CD4-positive, alpha-beta T cell (primary cell): ENCODE measurements around the gene WDSUB1. TPM values are rescaled to one million over a fixed set of nuclear protein-coding genes. Genes with fewer than 3 reads are reported as not detected.

ENCODE experiments used
- ATAC-seq: fragments of 200-7000 bp; cut with Tn5 transposase; one replicate; pipeline ENCODE4 v1.10.0; 2022; ENCODE audit warnings: mild to moderate bottlenecking; ENCODE audit not compliant: poor library complexity
- CTCF ChIA-PET: fragments of 350-600 bp; sonication (Branson Sonifier 250); formaldehyde crosslinking; loops from one replicate; lab custom pipeline; 2021; ENCODE audit warnings: antibody characterized with exemption, inconsistent platforms; lab: Charles Lee
- POLR2A ChIA-PET: fragments of 350-600 bp; sonication (Branson Sonifier 250); formaldehyde crosslinking; loops from one replicate; lab custom pipeline; 2021; ENCODE audit warnings: antibody characterized with exemption, inconsistent platforms; lab: Charles Lee
- DNase-seq, 14 experiments: peaks; one replicate each; pipeline ENCODE4 v3.0.0-alpha.2; 2013 to 2020; ENCODE audit warnings: mixed read lengths in 2 of 14
- H3K27ac ChIP-seq, 2 donors: one replicate each; pipeline versions ENCODE4 v1.5.1 to v1.7.0; 2013; ENCODE audit warnings: low read length in 2 of 2, low read depth in 1 of 2, mild to moderate bottlenecking in 1 of 2
- H3K27me3 ChIP-seq, 2 experiments: 1 replicate in 1 of 2; 2 replicates in 1 of 2; pipeline versions ENCODE4 v1.6.1 to v1.7.0; 2013; ENCODE audit warnings: low read length in 2 of 2, control low read depth in 1 of 2, mild to moderate bottlenecking in 1 of 2, moderate library complexity in 1 of 2; ENCODE audit not compliant: insufficient read depth in 2 of 2, control insufficient read depth in 1 of 2
- H3K36me3 ChIP-seq: one replicate; pipeline ENCODE4 v1.6.1; 2013; ENCODE audit warnings: low read length, control low read depth; ENCODE audit not compliant: insufficient read depth
- H3K4me1 ChIP-seq: one replicate; pipeline ENCODE4 v1.6.1; 2013; ENCODE audit warnings: low read length, control low read depth; ENCODE audit not compliant: insufficient read depth
- H3K4me3 ChIP-seq: one replicate; pipeline ENCODE4 v1.5.1; 2013; ENCODE audit warnings: mild to moderate bottlenecking, low read length, moderate library complexity
- H3K9me3 ChIP-seq, 2 experiments: 1 replicate in 1 of 2; 2 replicates in 1 of 2; pipeline versions ENCODE4 v1.6.1 to v1.7.0; 2013; ENCODE audit warnings: low read length in 2 of 2, mild to moderate bottlenecking in 2 of 2, control low read depth in 1 of 2, moderate library complexity in 1 of 2; ENCODE audit not compliant: control insufficient read depth in 1 of 2, insufficient read depth in 1 of 2
- H3K27ac Mint-ChIP-seq: one replicate; pipeline ENCODE4 v1.8.0; 2020; ENCODE audit warnings: mixed read lengths
- H3K27me3 Mint-ChIP-seq: one replicate; pipeline ENCODE4 v1.8.0; 2021; ENCODE audit warnings: mixed read lengths
- H3K36me3 Mint-ChIP-seq: one replicate; pipeline ENCODE4 v1.8.0; 2021; ENCODE audit warnings: low read depth, mixed read lengths
- H3K4me1 Mint-ChIP-seq: one replicate; pipeline ENCODE4 v1.8.0; 2021; ENCODE audit warnings: low read depth, mixed read lengths
- H3K4me3 Mint-ChIP-seq: one replicate; pipeline ENCODE4 v1.8.0; 2020; ENCODE audit warnings: mild to moderate bottlenecking, mixed read lengths
- H3K9me3 Mint-ChIP-seq: one replicate; pipeline ENCODE4 v1.8.0; 2020; ENCODE audit warnings: mixed read lengths
- CTCF ChIP-seq: fragments of 200-600 bp; IDR thresholded peaks from one replicate; pipeline ENCODE4 v1.8.0; 2022; ENCODE audit warnings: antibody characterized with exemption, mild to moderate bottlenecking
- intact Hi-C, 2 experiments: fragments of 100-400 bp; cut with DNase I in 1 of 2; cut with micrococcal nuclease in 1 of 2; formaldehyde crosslinking; loops; one replicate each; pipeline versions ENCODE4 v1.15.1 to v1.9.0; 2023 to 2025; cut with DNase I, micrococcal nuclease
- total RNA-seq, 174 experiments: library from RNA in 2 of 174; stranded (reverse) in 2 of 174; gene quantifications; one replicate each; pipeline ENCODE4 v1.2.3 and lab custom pipeline; 2021 to 2026

Gene WDSUB1
- total RNA-seq, 2 experiments from 2014 or later, result 6.8 to 8.0 TPM

DNA sequence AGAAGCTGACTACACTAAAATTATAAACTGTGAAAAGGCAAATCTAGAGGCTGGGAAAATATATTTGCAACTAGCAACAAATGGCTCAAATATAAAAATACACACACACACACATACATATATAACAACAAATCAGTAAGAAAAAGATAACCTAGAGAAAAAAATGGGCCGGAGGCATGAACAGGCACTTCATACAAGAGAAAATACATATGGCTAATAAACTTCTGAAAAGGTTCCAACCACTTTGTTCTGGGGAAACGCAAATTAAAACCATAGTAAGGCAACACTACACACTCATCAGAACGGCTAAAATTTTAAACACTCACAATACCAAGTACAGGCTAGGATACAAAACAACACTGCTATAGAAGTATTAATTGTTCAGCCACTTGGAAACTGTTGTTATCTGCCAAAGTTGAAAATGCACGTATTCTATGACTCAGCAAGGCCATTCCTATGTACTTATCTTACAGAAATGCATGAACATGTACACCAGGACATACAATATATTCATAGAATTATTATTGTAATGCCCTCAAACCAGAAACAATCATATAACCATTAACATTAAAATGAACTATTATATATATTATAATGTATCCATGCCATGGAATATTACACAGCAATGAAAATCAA is 15.6 kb downstream of the WDSUB1 start:
- ChIA-PET POLR2A (no interaction called here), CTCF (no interaction called here)
- Histone ChIP-seq H3K9me3 (no peaks in the 10 kb centered on the region), H3K27ac (no peak overlapping the region), H3K4me3 (no peak overlapping the region), H3K36me3 (no peaks in the 10 kb centered on the region), H3K27me3 (no peaks in the 10 kb centered on the region), H3K4me1 (no peaks in the 10 kb centered on the region)
- peaks cover 87% of the 10 kb centered on the region for H3K36me3 Mint-ChIP-seq
- no peak for ATAC-seq
- DNase-seq, result no peak
- H3K27ac Mint-ChIP-seq, result no peak overlapping the region
- peaks cover 14% of the 10 kb centered on the region for H3K4me1 Mint-ChIP-seq
- TF ChIP-seq CTCF, result no peak
- no peaks in the 10 kb centered on the region for H3K9me3 Mint-ChIP-seq
- no peak overlapping the region for H3K4me3 Mint-ChIP-seq
- intact Hi-C loops, result no loop called here
- no peaks in the 10 kb centered on the region for H3K27me3 Mint-ChIP-seq

DNA sequence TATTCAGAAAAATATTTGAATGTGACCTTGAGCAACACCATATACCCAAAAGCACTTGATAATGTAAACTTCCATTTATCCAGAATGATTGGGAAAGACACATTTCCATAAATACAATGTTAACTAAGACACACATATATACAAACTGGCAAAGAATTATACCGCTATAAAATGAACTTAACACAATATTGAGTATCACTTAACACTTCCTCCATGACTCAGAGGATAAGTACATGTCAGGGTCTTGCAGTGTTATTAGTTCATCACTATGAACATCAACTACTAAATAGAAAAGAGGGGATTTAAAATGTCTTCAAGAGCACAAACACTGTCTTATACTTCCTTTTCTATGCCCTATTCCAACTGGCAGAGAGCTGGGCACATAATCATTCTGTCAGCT is 18.6 kb downstream of the WDSUB1 start:
- Mint-ChIP-seq H3K4me3 (no peak overlapping the region), H3K27me3 (no peaks in the 10 kb centered on the region), H3K4me1 (peaks cover 14% of the 10 kb centered on the region), H3K36me3 (peaks cover 82% of the 10 kb centered on the region), H3K27ac (no peak overlapping the region), H3K9me3 (no peaks in the 10 kb centered on the region)
- ATAC-seq (no peak), DNase-seq (no peak)
- Histone ChIP-seq H3K4me3 (no peak overlapping the region), H3K36me3 (no peaks in the 10 kb centered on the region), H3K27me3 (no peaks in the 10 kb centered on the region), H3K27ac (no peak overlapping the region), H3K9me3 (no peaks in the 10 kb centered on the region), H3K4me1 (no peaks in the 10 kb centered on the region)
- POLR2A ChIA-PET, result no interaction called here
- CTCF ChIA-PET, result no interaction called here
- TF ChIP-seq CTCF, result no peak
- intact Hi-C loops, result no loop called here

- TF ChIP-seq CTCF, result no peak
- Mint-ChIP-seq H3K9me3 (no peaks in the 10 kb centered on the region), H3K27me3 (no peaks in the 10 kb centered on the region), H3K36me3 (peaks cover 80% of the 10 kb centered on the region), H3K27ac (no peak overlapping the region), H3K4me3 (no peak overlapping the region), H3K4me1 (peaks cover 14% of the 10 kb centered on the region)
- ChIA-PET POLR2A (no interaction called here), CTCF (no interaction called here)
- DNase-seq (no peak), ATAC-seq (no peak)
- H3K27me3 ChIP-seq, result no peaks in the 10 kb centered on the region
- intact Hi-C loops, result no loop called here
- no peaks in the 10 kb centered on the region for H3K4me1 ChIP-seq
- H3K9me3 ChIP-seq, result no peaks in the 10 kb centered on the region
- H3K36me3 ChIP-seq, result no peaks in the 10 kb centered on the region
- no peak overlapping the region for H3K27ac ChIP-seq
- no peak overlapping the region for H3K4me3 ChIP-seq
These were observed 19.9 kb downstream of the WDSUB1 start for GRCh38 chr2:159266554-159266953.
